Mesenteric fat pad (tissue), 1 donor: Measurements from ENCODE around the gene CAV1. TPM values are rescaled to one million over a fixed set of nuclear protein-coding genes. Genes with fewer than 3 reads are reported as not detected.

ENCODE experiments used
- DNase-seq: peaks from one replicate; pipeline ENCODE4 v3.0.0-alpha.2; 2020; ENCODE audit warnings: low spot score
- total RNA-seq: library from RNA; stranded (reverse); fragmentation: NEBNext Ultra II Directional; extraction: Animal tissue kit (Norgen Biotek cat#: 25700); gene quantifications from one replicate; pipeline ENCODE4 v1.2.1, GENCODE V29; 2021
- donor health status: DM: yes; HTN: yes; CAD: no.

CAV1 gene
- total RNA-seq, 1 donor from 2014 or later: 473 TPM

DNA sequence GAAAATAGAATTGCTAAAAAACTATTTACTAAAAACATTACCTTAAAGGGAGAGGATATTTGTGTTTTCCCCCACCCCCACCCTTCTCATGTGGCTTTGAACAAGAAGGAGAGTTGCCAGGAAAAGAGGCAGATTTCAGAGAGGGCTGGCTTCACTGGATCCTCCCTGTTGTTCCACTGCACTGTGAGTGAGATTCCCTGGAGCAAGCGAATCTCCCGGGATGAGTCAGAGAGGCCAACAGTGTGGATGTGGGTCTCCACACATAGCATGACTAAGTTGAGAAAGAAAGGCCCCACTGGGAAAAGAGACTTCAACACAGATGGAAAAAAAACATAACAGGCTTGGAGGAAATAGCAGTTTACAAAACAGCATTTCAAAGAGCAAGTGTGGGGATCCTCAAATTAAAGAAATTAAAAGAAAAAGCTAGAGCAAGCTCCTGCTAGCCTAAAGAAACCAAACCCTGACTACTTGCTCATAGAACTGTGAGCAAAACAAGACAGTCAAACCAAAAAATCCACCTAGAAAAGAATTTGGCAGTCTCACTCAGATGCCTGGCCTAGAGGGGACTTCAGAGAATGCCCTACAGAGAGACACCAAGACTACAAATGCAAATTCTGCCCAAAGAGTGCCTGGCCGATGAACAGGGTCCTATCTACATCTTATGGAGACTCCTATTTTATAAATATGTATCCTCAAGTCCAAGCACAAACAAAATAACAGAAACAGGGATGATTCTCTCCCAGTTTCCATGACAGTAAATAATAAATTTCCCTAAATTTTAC is 3.4 kb downstream of the CAV1 start:
- DNase-seq: no peak

DNA sequence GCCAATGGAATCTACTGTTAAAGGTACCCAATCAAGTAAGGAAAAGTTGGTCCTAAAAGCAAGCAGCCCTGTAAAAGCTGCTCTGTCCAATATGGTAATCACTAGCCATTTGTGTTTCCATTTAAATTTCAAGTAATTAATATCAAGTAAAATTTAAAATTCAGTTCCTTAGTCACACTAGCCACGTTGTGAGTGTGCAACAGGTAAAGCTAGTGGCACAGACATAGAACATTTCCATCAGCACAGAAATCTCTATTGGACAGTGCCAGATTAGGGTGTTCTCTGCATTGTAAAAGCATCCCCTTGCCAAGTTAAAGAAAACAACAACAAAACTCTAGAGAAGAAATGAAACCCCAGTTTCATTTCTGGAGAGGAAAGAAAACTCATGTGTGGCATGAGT is 4.4 kb downstream of the CAV1 start:
- DNase-seq: no peak

- no peak for DNase-seq
These were observed 5.4 kb downstream of the CAV1 start for GRCh38 chr7:116530107-116530820.

GRCh38 chr7:116532102-116532688 is 7.4 kb downstream of the CAV1 start:
- no peak for DNase-seq

- no peak for DNase-seq
These were observed 10.0 kb downstream of the CAV1 start for GRCh38 chr7:116534790-116535189.

- DNase-seq: no peak
These were observed 10.6 kb downstream of the CAV1 start for GRCh38 chr7:116535416-116535815.

DNA sequence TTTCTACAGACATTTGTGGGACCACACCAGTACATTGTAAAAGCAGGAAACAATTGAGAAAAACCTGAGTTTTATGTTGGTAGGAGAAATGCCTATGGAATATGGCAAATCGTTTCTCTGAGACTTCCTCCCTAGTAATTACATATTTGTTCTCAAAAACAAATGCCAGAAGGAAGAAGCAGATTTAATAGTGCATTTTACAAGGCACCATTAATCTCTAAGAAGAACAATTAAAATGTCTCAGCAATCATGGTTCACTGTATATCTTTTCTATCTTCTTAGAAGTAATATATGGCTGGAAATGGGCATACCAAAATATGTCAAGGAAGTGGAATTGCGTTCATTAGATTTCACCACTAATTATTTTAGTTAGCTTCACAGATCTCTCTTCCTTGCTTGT is 13.3 kb downstream of the CAV1 start:
- no peak for DNase-seq

GRCh38 chr7:116539879-116540278 is 15.0 kb downstream of the CAV1 start:
- no peak for DNase-seq

DNA sequence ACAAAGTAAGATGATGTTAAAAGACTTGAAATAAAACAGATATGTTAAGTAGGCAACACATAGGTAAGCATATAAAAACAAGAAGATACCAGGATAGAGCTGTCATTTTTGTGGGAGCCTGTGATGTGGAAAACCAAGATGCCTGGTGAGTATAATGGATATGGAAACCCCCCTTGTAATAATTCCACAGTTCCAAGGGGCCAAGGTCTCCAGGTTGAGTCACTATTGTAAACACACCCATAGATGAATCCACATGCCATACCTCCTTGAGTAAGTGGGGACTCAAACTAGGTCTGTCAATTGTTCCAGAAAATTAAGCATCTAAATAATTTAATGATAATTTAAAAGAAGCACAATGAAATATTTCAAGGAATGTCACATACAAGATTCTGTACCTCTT is 15.9 kb downstream of the CAV1 start:
- DNase-seq: no peak

- no peak for DNase-seq
These were observed 17.1 kb downstream of the CAV1 start for GRCh38 chr7:116541951-116542350.

DNA sequence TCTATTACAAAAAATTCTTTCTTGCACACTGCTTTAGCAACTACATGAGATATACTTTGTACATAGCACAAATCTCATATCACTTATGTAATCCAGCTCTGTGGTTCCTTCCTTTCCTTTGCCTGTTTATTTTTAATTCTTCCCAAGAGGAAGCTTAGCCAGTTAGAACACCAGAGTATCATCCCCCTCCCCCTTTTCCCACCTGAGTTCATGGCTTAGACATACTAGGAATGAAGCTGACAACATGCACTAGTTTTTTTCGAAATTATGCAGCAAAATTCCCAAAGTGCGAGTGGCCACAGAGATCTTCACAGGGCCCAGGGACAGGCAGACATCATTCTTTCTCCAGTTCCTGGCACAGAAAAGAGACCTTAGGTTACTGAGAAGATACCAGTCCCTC is 17.8 kb downstream of the CAV1 start:
- no peak for DNase-seq

- DNase-seq: no peak
These were observed 18.8 kb downstream of the CAV1 start for GRCh38 chr7:116543664-116544063.

GRCh38 chr7:116544487-116544886 is 19.7 kb downstream of the CAV1 start:
- DNase-seq: no peak

DNA sequence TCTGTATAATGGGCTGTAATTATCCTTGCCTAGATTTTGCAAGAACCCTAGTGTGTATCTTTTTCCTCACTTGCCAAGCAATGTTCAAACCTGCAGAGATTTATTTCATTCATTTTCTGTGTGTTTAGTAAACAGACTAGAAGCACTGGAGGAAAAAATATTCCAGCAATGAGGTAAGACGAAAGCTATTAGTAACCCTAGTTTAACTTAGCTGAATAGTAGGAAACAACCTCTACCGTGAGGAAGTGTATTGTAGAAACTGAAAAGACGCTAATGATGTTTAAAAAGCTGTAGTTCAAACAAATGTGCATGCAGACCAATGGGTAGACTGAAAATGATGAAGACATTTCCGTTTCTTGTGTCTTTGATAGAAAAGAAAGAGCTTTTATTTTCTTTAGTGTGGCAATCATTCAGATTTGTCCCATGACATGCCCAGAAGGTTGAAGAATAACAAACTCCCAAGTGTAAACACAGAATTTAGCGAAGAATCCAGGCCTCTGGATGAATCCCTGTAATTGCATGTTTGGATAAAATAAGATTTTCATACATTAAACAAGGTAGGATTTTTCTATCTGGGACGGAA is 20.7 kb downstream of the CAV1 start:
- DNase-seq: no peak

- no peak for DNase-seq
These were observed 21.2 kb downstream of the CAV1 start for GRCh38 chr7:116546054-116546453.

GRCh38 chr7:116546916-116547315 is 22.1 kb downstream of the CAV1 start:
- no peak for DNase-seq

GRCh38 chr7:116547347-116547746 is 22.5 kb downstream of the CAV1 start:
- DNase-seq: no peak

GRCh38 chr7:116548506-116548905 is 23.7 kb downstream of the CAV1 start:
- no peak for DNase-seq

- no peak for DNase-seq
These were observed 24.5 kb downstream of the CAV1 start for GRCh38 chr7:116549370-116549769.

DNA sequence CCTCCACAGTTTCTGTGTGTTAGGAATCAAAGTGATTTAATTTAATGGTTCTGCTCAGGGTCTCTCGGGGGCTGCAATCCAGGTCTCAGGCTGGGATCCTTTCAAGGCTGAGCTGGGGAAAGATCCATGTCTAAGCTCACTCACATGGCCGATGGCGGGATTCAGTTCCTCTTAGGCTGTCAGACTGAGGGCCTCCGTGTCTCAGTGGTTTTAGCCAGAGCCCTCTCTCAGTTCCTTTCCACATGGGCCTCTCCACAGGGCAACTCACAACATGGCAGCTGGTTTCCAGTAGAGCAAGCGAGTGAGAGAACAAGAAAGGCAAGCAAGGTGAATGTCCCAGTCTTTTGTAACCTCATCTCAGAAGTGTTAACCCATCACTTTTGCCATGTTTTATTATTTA is 26.9 kb downstream of the CAV1 start:
- DNase-seq: no peak

- no peak for DNase-seq
These were observed 27.8 kb downstream of the CAV1 start for GRCh38 chr7:116552602-116553001.
